ENCODE data around the gene SLC39A7. TPM values are rescaled to one million over a fixed set of nuclear protein-coding genes. Genes with fewer than 3 reads are reported as not detected.

SLC39A7 gene
- total RNA-seq, 1 experiment from 2014 or later = 118 TPM

DNA sequence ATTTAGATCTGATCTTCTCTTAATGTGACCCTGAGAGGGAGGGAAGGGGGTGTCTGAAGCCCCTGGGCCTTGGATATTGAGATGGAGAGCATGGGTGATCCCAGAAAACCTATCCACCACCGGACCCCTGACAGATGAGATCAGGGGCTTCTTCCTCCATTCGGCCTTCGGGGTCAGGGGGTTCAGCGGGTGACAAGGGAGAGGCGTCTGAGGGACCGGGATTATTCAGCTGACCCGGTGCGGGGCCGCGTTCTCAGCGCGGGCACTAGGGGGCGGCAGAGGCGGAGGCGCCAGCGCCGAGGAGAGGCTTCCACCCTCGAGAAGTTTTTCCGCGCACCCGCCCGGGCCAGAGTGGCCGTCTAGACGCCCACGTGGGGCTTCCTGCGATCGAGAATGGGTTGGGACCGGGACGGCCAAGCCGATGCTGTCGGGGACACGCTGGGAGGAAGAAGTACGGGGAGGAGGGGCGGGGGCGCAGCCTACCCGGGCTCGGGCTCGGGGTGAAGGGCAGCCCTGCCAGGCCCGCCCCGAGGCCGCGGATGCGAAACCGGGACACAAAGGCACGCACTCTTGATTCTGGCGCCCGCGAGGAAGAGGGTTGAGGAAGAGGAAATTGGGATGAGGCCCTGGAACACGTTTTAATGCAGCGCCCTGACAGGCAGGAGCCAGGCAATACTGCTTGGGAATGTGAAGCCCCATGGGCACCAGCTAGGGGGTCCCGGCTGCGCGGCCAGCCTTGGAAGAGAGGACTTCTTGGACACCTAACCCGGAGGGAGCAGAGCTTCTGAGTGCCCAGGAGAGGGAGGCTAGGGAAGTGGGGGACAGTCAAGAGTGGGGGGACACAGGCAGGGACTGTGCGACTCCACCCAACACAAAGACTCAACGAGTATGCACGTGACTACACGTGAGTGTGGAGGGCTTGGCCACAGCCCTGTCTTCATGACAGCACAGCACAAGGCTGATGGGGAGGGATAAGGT, 39.0 kb upstream of the SLC39A7 start:
- Mint-ChIP-seq H3K4me1 (ENCODE audit: insufficient read depth, unreplicated experiment) (peaks cover 12% of the 10 kb centered on the region), H3K27ac (ENCODE audit: low read depth, unreplicated experiment) (peak overlapping the region; percentile 88), H3K4me3 (ENCODE audit: unreplicated experiment) (peak overlapping the region; percentile 85), H3K27me3 (ENCODE audit: insufficient read depth, unreplicated experiment) (peaks cover 12% of the 10 kb centered on the region), H3K9me3 (ENCODE audit: unreplicated experiment) (no peaks in the 10 kb centered on the region), H3K36me3 (ENCODE audit: insufficient read depth, unreplicated experiment) (peaks cover 6% of the 10 kb centered on the region)
- TF ChIP-seq, protein P1, sequence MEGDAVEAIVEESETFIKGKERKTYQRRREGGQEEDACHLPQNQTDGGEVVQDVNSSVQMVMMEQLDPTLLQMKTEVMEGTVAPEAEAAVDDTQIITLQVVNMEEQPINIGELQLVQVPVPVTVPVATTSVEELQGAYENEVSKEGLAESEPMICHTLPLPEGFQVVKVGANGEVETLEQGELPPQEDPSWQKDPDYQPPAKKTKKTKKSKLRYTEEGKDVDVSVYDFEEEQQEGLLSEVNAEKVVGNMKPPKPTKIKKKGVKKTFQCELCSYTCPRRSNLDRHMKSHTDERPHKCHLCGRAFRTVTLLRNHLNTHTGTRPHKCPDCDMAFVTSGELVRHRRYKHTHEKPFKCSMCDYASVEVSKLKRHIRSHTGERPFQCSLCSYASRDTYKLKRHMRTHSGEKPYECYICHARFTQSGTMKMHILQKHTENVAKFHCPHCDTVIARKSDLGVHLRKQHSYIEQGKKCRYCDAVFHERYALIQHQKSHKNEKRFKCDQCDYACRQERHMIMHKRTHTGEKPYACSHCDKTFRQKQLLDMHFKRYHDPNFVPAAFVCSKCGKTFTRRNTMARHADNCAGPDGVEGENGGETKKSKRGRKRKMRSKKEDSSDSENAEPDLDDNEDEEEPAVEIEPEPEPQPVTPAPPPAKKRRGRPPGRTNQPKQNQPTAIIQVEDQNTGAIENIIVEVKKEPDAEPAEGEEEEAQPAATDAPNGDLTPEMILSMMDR (IDR thresholded peaks at IDR 0.05; ENCODE audit: unreplicated experiment) = peak; percentile 93
- DNase-seq (ENCODE audit: unreplicated experiment) = peak; percentile 62
- POLR2A ChIA-PET = interaction anchor here (0.7 to 2.0 kb wide), 6 partner anchors 36 to 110 kb away, joined by 3 to 8 read pairs (median 4); partner anchors contain the start of genes RPS18 and VPS52
- CTCF ChIA-PET = interaction anchor here (0.6 to 4.6 kb wide), 16 partner anchors 11 to 435 kb away, joined by 3 to 17 read pairs (median 4); no protein-coding TSS in a partner anchor
- intact Hi-C loops (cut with micrococcal nuclease) = loop anchor here (1.0 to 5.0 kb wide), 2 partner anchors 39 to 87 kb away; no protein-coding TSS in a partner anchor
- BruUV-seq (replicated peaks) = no TSS peak

DNA sequence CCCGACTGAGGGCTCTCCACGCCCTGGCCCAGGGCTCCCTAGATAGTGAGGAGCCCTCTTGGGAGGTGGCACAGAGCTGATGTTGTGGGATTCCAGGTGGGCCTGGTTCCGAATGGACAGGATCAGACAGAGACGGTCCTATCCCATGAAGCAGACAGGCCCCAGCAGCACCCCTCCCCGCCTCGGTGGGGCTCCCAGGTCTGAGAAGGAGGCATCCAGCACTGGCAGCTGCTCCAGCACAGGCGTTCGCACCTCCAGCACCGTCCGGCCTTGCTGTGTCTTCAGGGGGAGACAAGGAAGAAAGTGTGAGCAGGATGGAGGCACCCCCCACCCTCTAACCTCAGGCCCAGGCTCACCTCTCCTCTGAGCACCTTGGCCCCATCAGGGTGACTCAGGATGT, 37.1 kb upstream of the SLC39A7 start:
- peaks cover 12% of the 10 kb centered on the region for H3K27me3 Mint-ChIP-seq (ENCODE audit: insufficient read depth, unreplicated experiment)
- TF ChIP-seq, protein P1 (IDR thresholded peaks at IDR 0.05; ENCODE audit: unreplicated experiment) = no peak
- DNase-seq (ENCODE audit: unreplicated experiment) = no peak
- peaks cover 12% of the 10 kb centered on the region for H3K4me1 Mint-ChIP-seq (ENCODE audit: insufficient read depth, unreplicated experiment)
- intact Hi-C loops (cut with micrococcal nuclease) = loop anchor here (5.0 kb wide), 1 partner anchor 41 kb away; no protein-coding TSS in a partner anchor
- POLR2A ChIA-PET = interaction anchor here (0.5 kb wide), 1 partner anchor 28 kb away, joined by 3 read pairs; no protein-coding TSS in a partner anchor
- H3K4me3 Mint-ChIP-seq (ENCODE audit: unreplicated experiment) = no peak overlapping the region
- CTCF ChIA-PET = interaction anchor here (0.6 to 2.6 kb wide), 5 partner anchors 9 to 347 kb away, joined by 3 to 16 read pairs (median 5); no protein-coding TSS in a partner anchor
- no peaks in the 10 kb centered on the region for H3K9me3 Mint-ChIP-seq (ENCODE audit: unreplicated experiment)
- H3K36me3 Mint-ChIP-seq (ENCODE audit: insufficient read depth, unreplicated experiment) = peaks cover 6% of the 10 kb centered on the region
- no peak overlapping the region for H3K27ac Mint-ChIP-seq (ENCODE audit: low read depth, unreplicated experiment)
- no TSS peak for BruUV-seq (replicated peaks)

DNA sequence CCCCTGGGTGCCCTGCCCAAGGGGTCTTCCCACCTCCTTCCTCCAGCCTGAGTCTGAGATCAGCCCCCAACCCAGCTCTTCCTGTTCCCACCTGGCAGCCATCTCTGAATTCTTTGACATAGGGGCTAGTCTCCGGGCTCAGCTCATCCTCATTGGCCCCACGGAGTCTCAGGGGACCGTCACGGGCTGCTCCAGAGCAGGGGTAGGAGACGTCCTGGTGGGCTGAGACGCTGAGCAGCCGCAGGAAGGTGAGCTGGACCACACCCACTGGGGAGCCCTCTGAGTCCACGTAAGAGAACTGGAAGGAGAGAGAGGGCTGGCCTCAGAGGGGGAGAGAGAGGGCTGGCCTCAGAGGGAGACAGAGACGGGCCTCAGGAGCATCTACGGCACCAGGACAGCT, 36.5 kb upstream of the SLC39A7 start:
- no peak overlapping the region for H3K27ac Mint-ChIP-seq (ENCODE audit: low read depth, unreplicated experiment)
- intact Hi-C loops (cut with micrococcal nuclease) = loop anchor here (5.0 kb wide), 1 partner anchor 42 kb away; no protein-coding TSS in a partner anchor
- TF ChIP-seq, protein P1 (IDR thresholded peaks at IDR 0.05; ENCODE audit: unreplicated experiment) = no peak
- peaks cover 12% of the 10 kb centered on the region for H3K27me3 Mint-ChIP-seq (ENCODE audit: insufficient read depth, unreplicated experiment)
- ChIA-PET CTCF (interaction anchor here (0.6 to 2.6 kb wide), 7 partner anchors 9 to 346 kb away, joined by 3 to 16 read pairs (median 4); no protein-coding TSS in a partner anchor), POLR2A (interaction anchor here (0.5 kb wide), 1 partner anchor 28 kb away, joined by 3 read pairs; no protein-coding TSS in a partner anchor)
- peaks cover 12% of the 10 kb centered on the region for H3K4me1 Mint-ChIP-seq (ENCODE audit: insufficient read depth, unreplicated experiment)
- H3K9me3 Mint-ChIP-seq (ENCODE audit: unreplicated experiment) = no peaks in the 10 kb centered on the region
- no peak overlapping the region for H3K4me3 Mint-ChIP-seq (ENCODE audit: unreplicated experiment)
- peaks cover 6% of the 10 kb centered on the region for H3K36me3 Mint-ChIP-seq (ENCODE audit: insufficient read depth, unreplicated experiment)
- DNase-seq (ENCODE audit: unreplicated experiment) = no peak
- BruUV-seq (replicated peaks) = no TSS peak

Data from MCF 10A (cell line).